ENCODE measurements around the gene RAB10. TPM values are rescaled to one million over a fixed set of nuclear protein-coding genes. Genes with fewer than 3 reads are reported as not detected.
A peak's percentile ranks its signal among the peaks of the same experiment; 100 is the strongest.

Gene RAB10
- total RNA-seq, 1 donor from 2014 or later, result 112 TPM

DNA sequence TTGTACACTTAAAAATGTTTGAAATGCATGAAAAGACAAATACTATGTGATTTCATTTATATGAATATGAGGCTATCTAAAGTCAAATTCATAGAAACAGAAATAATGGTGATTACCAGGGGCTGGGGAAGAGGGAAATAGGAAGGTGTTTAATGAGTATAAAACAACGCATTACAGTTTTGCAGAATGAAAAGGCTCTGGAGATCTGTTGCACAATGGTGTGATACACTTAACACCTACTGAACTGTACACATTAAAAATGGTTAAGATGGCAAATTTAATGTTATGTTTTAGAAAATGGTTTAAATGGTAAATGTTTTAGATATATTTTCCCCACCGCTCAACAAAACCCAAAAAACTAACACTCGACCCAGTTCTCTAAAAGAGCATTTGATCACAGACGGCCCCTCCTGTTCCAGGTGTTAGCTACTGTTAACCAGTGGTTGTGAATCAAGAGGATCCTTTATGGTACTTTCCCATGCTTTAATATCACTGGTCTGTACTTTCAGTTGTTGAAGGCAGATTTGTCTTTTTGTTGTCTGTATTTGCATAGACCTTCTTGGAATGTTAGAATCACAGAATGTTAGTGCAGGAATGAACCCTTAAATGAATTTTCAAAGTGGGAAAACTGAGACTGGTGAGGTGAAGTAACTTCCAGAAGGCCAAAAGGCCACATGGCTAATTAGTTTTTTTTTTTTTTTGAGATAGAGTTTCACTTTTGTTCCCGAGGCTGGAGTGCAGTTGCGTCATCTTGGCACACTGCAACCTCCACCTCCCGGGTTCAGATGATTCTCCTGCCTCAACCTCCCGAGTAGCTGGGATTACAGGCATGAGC is 10.2 kb downstream of the RAB10 start:
- no peaks in the 10 kb centered on the region for H3K9me3 Mint-ChIP-seq
- H3K27me3 Mint-ChIP-seq (ENCODE audit: low read depth), result no peaks in the 10 kb centered on the region
- H3K4me3 Mint-ChIP-seq, result no peak overlapping the region
- TF ChIP-seq, protein P1, sequence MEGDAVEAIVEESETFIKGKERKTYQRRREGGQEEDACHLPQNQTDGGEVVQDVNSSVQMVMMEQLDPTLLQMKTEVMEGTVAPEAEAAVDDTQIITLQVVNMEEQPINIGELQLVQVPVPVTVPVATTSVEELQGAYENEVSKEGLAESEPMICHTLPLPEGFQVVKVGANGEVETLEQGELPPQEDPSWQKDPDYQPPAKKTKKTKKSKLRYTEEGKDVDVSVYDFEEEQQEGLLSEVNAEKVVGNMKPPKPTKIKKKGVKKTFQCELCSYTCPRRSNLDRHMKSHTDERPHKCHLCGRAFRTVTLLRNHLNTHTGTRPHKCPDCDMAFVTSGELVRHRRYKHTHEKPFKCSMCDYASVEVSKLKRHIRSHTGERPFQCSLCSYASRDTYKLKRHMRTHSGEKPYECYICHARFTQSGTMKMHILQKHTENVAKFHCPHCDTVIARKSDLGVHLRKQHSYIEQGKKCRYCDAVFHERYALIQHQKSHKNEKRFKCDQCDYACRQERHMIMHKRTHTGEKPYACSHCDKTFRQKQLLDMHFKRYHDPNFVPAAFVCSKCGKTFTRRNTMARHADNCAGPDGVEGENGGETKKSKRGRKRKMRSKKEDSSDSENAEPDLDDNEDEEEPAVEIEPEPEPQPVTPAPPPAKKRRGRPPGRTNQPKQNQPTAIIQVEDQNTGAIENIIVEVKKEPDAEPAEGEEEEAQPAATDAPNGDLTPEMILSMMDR (conservative IDR thresholded peaks at IDR 0.05), result no peak
- DNase-seq (ENCODE audit: low read depth, low spot score), result no peak
- H3K4me1 Mint-ChIP-seq, result peaks cover 14% of the 10 kb centered on the region
- H3K36me3 Mint-ChIP-seq (ENCODE audit: low read depth), result peaks cover 16% of the 10 kb centered on the region
- H3K27ac Mint-ChIP-seq (ENCODE audit: unreplicated experiment), result no peak overlapping the region

DNA sequence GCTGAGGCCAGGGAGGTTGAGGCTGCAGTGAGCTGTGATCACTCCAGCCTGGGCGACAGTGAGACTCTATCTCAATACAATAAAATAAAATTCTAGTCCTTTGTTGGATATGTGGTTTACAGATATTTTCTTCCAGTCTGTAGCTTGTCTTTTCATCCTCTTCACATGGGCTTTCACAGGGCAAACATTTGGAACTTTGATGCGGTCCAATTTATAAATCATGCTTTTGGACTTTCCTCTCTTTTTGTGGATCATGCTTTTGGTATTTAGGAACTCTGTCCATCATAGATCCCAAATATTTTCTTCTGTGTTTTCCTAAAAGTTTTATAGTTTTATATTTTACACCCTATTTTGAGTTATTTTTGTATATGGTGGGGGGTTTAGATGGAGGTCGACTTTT is 14.9 kb downstream of the RAB10 start:
- Mint-ChIP-seq H3K27ac (ENCODE audit: unreplicated experiment) (no peak overlapping the region), H3K27me3 (ENCODE audit: low read depth) (no peaks in the 10 kb centered on the region), H3K9me3 (no peaks in the 10 kb centered on the region), H3K36me3 (ENCODE audit: low read depth) (peaks cover 17% of the 10 kb centered on the region), H3K4me1 (peaks cover 26% of the 10 kb centered on the region), H3K4me3 (no peak overlapping the region)
- DNase-seq (ENCODE audit: low read depth, low spot score), result no peak
- TF ChIP-seq, protein P1 (conservative IDR thresholded peaks at IDR 0.05), result no peak

DNA sequence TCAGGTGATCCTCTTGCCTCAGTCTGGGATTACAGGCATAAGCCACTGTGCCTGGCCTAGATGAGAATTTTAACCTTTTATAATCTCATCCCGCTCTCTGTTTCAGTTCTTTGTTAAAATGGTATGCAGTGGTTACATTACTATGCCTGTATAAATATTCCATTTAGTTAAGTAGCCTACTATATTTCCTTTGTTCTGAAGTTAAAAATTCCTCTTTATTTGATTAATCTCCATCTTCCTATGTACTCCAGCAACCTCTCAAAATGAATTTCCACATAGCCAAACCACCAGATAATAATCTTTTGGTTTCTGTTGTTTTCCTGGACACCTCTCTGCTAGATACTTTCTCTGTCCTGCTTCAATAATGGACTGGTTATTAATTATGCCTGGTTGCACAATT is 15.8 kb downstream of the RAB10 start:
- Mint-ChIP-seq H3K4me1 (peaks cover 21% of the 10 kb centered on the region), H3K27ac (ENCODE audit: unreplicated experiment) (no peak overlapping the region), H3K36me3 (ENCODE audit: low read depth) (peaks cover 12% of the 10 kb centered on the region), H3K27me3 (ENCODE audit: low read depth) (no peaks in the 10 kb centered on the region), H3K4me3 (no peak overlapping the region), H3K9me3 (no peaks in the 10 kb centered on the region)
- TF ChIP-seq, protein P1 (conservative IDR thresholded peaks at IDR 0.05), result no peak
- no peak for DNase-seq (ENCODE audit: low read depth, low spot score)

DNA sequence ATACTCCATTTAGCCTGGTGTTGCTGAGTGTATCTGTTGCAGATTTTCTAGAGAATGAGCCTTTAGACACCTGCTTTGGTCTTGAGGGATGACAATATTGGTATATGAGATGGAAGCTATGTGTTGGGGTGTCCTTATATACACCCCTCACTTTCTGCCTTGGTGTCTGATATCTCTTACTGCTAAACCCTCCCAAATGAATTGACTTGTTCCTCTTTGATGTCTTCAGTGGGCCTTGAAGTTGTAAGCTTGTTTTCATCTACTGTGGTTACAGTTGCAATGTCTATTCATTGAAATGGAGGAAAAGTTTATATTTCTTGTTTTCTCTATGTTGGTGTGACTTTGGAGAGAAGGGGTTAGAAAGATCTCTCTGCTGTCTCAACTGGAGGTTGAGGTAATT is 18.9 kb downstream of the RAB10 start:
- no peak overlapping the region for H3K4me3 Mint-ChIP-seq
- H3K9me3 Mint-ChIP-seq, result no peaks in the 10 kb centered on the region
- no peak for DNase-seq (ENCODE audit: low read depth, low spot score)
- H3K27me3 Mint-ChIP-seq (ENCODE audit: low read depth), result no peaks in the 10 kb centered on the region
- no peak overlapping the region for H3K27ac Mint-ChIP-seq (ENCODE audit: unreplicated experiment)
- peaks cover 28% of the 10 kb centered on the region for H3K4me1 Mint-ChIP-seq
- TF ChIP-seq, protein P1 (conservative IDR thresholded peaks at IDR 0.05), result no peak
- peaks cover 2% of the 10 kb centered on the region for H3K36me3 Mint-ChIP-seq (ENCODE audit: low read depth)

DNA sequence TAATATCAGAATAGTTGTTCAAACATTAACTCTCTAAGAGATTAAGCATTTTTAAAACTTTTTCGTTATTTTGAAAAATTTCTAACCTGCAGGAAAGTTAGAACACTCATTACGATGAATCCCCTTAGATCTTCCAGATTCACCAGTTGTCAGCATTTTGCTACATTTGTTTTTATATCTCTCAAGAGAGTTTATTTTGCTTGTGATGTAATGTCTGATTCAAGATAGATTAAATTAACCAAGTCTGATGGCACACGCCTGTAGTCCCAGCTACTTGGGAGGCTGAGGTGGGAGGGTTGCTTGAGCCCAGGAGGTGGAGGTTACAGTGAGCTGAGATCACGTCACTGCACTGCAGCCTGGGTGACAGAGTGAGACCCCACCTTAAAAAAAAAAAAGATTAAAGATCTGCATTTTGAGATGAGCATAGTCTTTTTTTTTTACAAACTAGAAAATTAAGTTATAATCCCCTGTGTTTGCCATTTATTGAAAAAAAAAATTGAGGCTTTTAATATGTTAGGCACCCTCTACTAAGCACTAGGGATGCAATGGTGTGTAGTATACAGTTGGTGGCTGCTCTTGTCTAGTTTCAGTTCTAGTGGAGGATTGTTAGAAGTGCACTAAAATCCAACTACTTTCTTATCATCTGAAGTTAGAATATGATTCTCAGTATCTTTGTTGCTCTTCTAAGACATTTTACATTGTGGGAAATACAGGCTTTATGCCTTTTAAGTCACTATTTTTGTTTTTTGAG is 20.9 kb downstream of the RAB10 start:
- Mint-ChIP-seq H3K9me3 (no peaks in the 10 kb centered on the region), H3K27ac (ENCODE audit: unreplicated experiment) (peak overlapping the region; percentile 37), H3K36me3 (ENCODE audit: low read depth) (peaks cover 2% of the 10 kb centered on the region), H3K27me3 (ENCODE audit: low read depth) (no peaks in the 10 kb centered on the region), H3K4me3 (no peak overlapping the region), H3K4me1 (peaks cover 24% of the 10 kb centered on the region)
- TF ChIP-seq, protein P1 (conservative IDR thresholded peaks at IDR 0.05), result no peak
- DNase-seq (ENCODE audit: low read depth, low spot score), result no peak
